ENCODE measurements around the gene KCNG2. TPM values are rescaled to one million over a fixed set of nuclear protein-coding genes. Genes with fewer than 3 reads are reported as not detected.

Gene KCNG2
- total RNA-seq, 2 donors from 2014 or later = not detected

DNA sequence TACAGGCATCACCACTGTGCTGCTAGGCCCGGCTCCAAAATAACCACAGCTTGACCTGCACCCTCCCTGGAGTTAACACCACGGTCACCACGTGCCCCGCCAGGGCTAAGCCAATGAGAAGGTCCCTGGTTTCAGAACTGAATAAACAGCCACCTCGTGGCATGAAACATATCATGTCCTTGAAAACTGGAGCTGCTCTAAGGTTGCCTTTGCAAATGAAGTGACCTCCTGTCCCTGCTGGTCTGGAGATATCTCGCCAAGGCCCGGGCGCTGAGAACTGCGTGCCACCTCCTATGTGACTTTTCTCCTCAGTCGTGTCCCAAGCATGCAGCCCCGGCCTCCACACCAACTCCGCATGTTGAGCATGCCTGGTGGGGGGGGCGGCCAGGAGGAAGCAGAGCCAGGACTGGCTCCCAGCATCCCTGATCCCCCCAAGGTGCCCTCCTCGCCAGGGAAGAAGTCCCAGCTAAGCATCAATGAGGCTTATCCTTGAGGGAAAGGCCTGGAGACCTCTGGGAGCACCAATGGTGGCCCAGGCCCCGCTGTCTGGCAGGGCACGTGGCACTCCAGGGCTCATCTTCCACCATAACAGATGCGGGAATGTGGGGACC lies 16.3 kb upstream of the KCNG2 start:
- Histone ChIP-seq H3K27me3 (peaks cover 0 to 3% of the 10 kb centered on the region in 2 donors), H3K9me3 (no peaks in the 10 kb centered on the region), H3K4me1 (no peaks in the 10 kb centered on the region), H3K36me3 (no peaks in the 10 kb centered on the region), H3K27ac (no peak overlapping the region), H3K4me3 (no peak overlapping the region)
- no peak for DNase-seq (ENCODE audit: low spot score)
- TF ChIP-seq, protein P1, sequence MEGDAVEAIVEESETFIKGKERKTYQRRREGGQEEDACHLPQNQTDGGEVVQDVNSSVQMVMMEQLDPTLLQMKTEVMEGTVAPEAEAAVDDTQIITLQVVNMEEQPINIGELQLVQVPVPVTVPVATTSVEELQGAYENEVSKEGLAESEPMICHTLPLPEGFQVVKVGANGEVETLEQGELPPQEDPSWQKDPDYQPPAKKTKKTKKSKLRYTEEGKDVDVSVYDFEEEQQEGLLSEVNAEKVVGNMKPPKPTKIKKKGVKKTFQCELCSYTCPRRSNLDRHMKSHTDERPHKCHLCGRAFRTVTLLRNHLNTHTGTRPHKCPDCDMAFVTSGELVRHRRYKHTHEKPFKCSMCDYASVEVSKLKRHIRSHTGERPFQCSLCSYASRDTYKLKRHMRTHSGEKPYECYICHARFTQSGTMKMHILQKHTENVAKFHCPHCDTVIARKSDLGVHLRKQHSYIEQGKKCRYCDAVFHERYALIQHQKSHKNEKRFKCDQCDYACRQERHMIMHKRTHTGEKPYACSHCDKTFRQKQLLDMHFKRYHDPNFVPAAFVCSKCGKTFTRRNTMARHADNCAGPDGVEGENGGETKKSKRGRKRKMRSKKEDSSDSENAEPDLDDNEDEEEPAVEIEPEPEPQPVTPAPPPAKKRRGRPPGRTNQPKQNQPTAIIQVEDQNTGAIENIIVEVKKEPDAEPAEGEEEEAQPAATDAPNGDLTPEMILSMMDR (IDR thresholded peaks at IDR 0.05) = no peak

DNA sequence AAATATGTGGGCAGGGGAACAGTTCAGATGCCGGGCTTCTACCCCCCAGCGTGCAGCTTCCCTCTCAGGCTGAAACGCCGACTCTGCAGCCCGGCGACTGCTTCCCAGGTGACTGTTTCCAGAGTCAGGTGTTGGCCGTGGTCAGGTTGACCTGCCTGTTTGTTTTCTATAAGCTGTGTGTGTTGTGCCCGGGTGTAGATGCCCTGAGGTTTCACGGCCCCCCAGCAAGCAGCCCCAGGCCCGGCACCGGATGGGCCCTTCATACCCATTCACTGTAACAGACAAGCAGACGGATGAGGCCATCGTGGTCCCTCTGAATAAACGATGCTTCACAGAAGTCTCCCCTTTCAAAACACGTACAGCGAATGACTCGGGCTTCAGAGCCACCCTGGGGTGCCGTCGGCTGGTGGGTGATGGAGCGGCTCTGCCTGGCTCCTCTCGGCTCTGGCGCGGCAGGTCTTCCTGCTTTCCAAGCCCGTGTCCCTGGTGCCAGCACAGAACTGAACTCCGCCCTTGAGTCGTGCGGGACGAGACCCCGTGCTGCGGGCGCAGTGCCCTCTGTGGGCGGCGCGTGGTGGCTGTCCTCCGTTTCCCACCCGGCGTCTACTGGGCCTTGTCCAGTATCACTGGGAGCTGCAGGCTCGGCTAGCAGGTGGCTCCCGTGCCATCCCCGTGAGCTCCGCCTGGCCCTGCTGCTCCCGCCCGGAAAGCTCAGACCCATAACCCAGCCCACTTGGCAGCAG lies 15.0 kb upstream of the KCNG2 start:
- Histone ChIP-seq H3K36me3 (no peaks in the 10 kb centered on the region), H3K9me3 (no peaks in the 10 kb centered on the region), H3K27ac (no peak overlapping the region), H3K27me3 (peaks cover 2 to 10% of the 10 kb centered on the region in 2 donors), H3K4me3 (no peak overlapping the region), H3K4me1 (peaks cover 0 to under 1% of the 10 kb centered on the region in 2 donors)
- no peak for DNase-seq (ENCODE audit: low spot score)
- TF ChIP-seq, protein P1 (IDR thresholded peaks at IDR 0.05) = no peak

DNA sequence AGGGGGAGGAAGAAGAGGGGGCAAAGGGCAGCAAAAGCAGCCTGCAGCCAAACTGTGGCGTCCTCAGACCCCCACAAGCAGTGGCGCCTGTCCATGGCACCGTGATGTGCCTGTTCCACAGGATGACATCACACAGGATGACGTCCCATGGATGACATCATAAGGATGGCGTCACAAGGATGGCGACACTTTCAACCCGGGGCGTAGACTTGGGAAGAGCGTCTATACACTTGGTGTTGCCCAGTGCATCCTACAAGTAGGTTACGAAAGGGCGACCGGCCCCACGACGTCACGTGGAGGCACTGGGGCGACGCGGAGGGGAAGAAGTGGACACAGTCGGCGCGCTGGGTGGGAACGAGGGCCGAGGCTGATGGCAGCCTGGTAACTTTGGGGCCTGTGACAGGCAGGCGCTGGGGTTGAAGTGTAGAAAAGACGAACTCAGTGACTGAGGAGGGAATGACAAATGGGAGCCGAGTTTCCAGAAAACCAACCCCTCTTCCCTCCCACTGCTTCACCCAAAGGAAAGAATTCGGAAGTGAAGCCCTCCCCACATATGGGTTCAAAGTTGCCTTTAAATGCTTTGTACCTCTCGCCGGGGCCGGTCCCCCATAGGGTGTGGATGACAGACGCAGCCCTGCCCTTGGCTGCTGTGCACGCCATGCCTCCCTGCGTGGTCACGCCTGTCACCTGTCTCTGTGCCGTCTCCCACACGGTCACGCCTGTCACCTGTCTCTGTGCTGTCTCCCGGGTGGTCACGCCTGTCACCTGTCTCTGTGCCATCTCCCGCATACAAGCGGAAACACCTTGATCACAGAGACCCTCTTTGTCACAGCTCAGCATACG lies 13.4 kb upstream of the KCNG2 start:
- TF ChIP-seq, protein P1 (IDR thresholded peaks at IDR 0.05) = no peak
- no peak overlapping the region for H3K4me3 ChIP-seq
- peaks cover 8 to 25% of the 10 kb centered on the region in 2 donors for H3K27me3 ChIP-seq
- no peak overlapping the region for H3K27ac ChIP-seq
- H3K4me1 ChIP-seq = peaks cover 0 to 9% of the 10 kb centered on the region in 2 donors
- no peaks in the 10 kb centered on the region for H3K9me3 ChIP-seq
- H3K36me3 ChIP-seq = no peaks in the 10 kb centered on the region
- DNase-seq (ENCODE audit: low spot score) = no peak

DNA sequence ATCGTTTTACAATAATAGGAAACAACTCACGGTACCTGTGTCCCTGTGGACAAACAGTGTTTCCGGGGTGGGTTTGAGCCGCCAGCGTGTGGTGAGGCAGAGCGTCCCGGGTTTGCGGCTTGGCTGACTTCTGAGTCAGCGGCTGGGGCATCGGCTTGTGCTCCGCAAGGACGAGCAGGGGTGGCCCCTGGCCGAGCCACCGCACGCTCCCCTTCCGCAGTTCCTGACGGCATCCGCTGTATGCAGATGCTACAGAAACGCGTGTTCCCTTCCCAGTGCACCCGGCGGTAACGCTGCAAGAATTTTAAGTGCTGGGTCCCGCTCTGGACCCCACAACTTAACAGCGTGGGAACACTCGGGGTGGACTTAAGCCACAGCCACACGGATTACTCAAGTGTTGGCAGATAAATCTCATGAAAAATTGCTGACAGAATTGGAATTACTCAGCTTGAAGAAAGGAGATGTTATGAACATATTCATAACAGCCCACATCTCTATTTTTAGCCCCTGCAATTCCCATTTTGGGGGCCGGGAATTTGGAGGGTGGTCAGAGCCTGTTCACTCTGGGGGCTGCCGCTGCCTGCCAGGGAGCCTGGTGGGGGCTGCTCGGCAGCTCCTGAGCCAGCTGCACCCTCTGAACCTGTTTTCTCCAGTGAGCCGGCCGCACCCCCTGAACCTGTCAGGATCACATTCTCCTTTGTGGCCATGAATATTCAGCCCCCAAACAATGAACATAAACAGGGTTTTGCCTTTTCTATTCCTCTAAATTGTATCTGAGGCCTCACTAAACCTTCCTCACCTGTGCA lies 12.6 kb upstream of the KCNG2 start:
- TF ChIP-seq, protein P1 (IDR thresholded peaks at IDR 0.05) = no peak
- H3K4me1 ChIP-seq = peaks cover 0 to 9% of the 10 kb centered on the region in 2 donors

DNA sequence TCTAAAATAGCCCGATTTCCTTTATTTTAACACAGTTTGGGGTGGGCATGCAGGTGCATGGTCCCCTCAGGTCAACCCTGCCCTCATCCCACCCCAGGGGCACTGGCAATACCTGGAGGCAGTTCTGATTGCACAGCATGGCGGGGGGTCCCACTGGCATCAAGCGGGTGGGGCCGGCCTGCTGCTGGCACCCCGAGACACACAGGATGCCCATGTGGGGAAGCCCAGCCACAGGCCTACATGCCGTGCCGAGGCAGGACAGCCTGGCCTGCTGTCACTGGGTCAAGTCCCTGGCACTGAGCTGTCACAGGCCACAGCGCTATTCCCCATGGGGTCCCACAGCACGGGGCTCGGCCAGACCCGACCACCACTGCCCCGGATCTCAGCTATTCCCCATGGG lies 11.9 kb upstream of the KCNG2 start:
- TF ChIP-seq, protein P1 (IDR thresholded peaks at IDR 0.05) = no peak
- no peaks in the 10 kb centered on the region for H3K36me3 ChIP-seq
- H3K4me3 ChIP-seq = no peak overlapping the region
- peaks cover 0 to 9% of the 10 kb centered on the region in 2 donors for H3K4me1 ChIP-seq
- H3K27ac ChIP-seq = no peak overlapping the region
- H3K9me3 ChIP-seq = no peaks in the 10 kb centered on the region
- peaks cover 8 to 26% of the 10 kb centered on the region in 2 donors for H3K27me3 ChIP-seq
- DNase-seq (ENCODE audit: low spot score) = no peak

More for the DNA sequence above, 12.6 kb upstream of the KCNG2 start:
- no peaks in the 10 kb centered on the region for H3K36me3 ChIP-seq
- H3K4me3 ChIP-seq = no peak overlapping the region
- H3K9me3 ChIP-seq = no peaks in the 10 kb centered on the region
- no peak overlapping the region for H3K27ac ChIP-seq
- no peak for DNase-seq (ENCODE audit: low spot score)
- H3K27me3 ChIP-seq = peaks cover 8 to 26% of the 10 kb centered on the region in 2 donors
